ENCODE results near the gene NOM1. TPM values are rescaled to one million over a fixed set of nuclear protein-coding genes. Genes with fewer than 3 reads are reported as not detected.

The NOM1 gene
- total RNA-seq, 1 experiment from 2014 or later = 31.7 TPM

GRCh38 chr7:156954941-156955340 lies 5.4 kb downstream of the NOM1 start:
- peak overlapping the region in 1 of 3 experiments; percentile 64; a peak in 1 of 7 replicates for H3K27ac Mint-ChIP-seq
- H3K23ac ChIP-seq (ENCODE audit: insufficient read length, low read depth, low read length) = no peak overlapping the region
- H3K4me1 Mint-ChIP-seq = peaks cover 20 to 23% of the 10 kb centered on the region in 2 experiments
- H4K20me1 ChIP-seq (ENCODE audit: control insufficient read depth, insufficient read depth, insufficient read length) = no peaks in the 10 kb centered on the region
- H2AK5ac ChIP-seq (ENCODE audit: insufficient read length, low read length) = no peak overlapping the region
- no CpG with 5 or more reads among the region's 2 CpGs for WGBS (ENCODE audit: extremely low coverage, insufficient read length, low lambda C conversion rate)
- H3K4me1 ChIP-seq (ENCODE audit: insufficient read depth, low read length) = 0 out of 2 replicates have a peak, but pooled peaks cover 3% of the 10 kb centered on the region
- H4K91ac ChIP-seq (ENCODE audit: insufficient read length, low read depth, low read length) = no peak overlapping the region
- no peak overlapping the region for H2BK20ac ChIP-seq (ENCODE audit: low read depth, low read length, poor library complexity, severe bottlenecking)
- no peak overlapping the region for H4K8ac ChIP-seq (replicated peaks; ENCODE audit: insufficient read length, low read depth, low read length)
- no peak overlapping the region for H2BK120ac ChIP-seq (ENCODE audit: low read depth, low read length, poor library complexity, severe bottlenecking)
- peaks cover 24% of the 10 kb centered on the region for H3K79me2 ChIP-seq (ENCODE audit: insufficient read depth, low read length)
- no peaks in the 10 kb centered on the region for H3K9me3 ChIP-seq (ENCODE audit: control insufficient read depth, low read depth, low read length)
- TF ChIP-seq CTCF (conservative IDR thresholded peaks at IDR 0.05) = no peak
- H3K9me3 Mint-ChIP-seq = no peaks in the 10 kb centered on the region; a peak in 1 of 5 replicates
- H3T11ph ChIP-seq (ENCODE audit: low read length) = no peak overlapping the region
- H3K56ac ChIP-seq (ENCODE audit: insufficient read length, low read depth, low read length) = no peak overlapping the region
- DNase-seq = no peak
- H3K27me3 Mint-ChIP-seq (ENCODE audit: low read depth) = peaks cover 2% of the 10 kb centered on the region; the same call in 1 of the 2 replicates
- H2BK5ac ChIP-seq (ENCODE audit: insufficient read length, low read length) = no peak overlapping the region
- no peaks in the 10 kb centered on the region for H3K27me3 ChIP-seq (ENCODE audit: insufficient read depth, low read length)
- no peak overlapping the region for H4K5ac ChIP-seq (ENCODE audit: insufficient read length, low read depth, low read length)
- no peak overlapping the region for H3K14ac ChIP-seq (ENCODE audit: insufficient read depth, low read length)
- H3K4ac ChIP-seq (ENCODE audit: low read depth, low read length) = no peak overlapping the region
- no peak overlapping the region for H3K4me2 ChIP-seq (ENCODE audit: insufficient read depth, insufficient read length, low read length)
- H3K79me1 ChIP-seq (ENCODE audit: insufficient read depth, low read depth, low read length, poor library complexity, severe bottlenecking) = peaks cover 10% of the 10 kb centered on the region
- H3K18ac ChIP-seq (ENCODE audit: insufficient read length, low read depth, low read length) = no peak overlapping the region
- H3K9ac ChIP-seq (ENCODE audit: extremely low read depth, insufficient read length, low read length) = no peak overlapping the region
- H2BK12ac ChIP-seq (ENCODE audit: insufficient read length, low read depth, low read length) = no peak overlapping the region
- H2AFZ ChIP-seq (ENCODE audit: low read length) = no peak overlapping the region
- H3K36me3 Mint-ChIP-seq (ENCODE audit: insufficient read depth in 1 of 3, low read depth in 3 of 3) = peaks cover 58 to 71% (median 69%) of the 10 kb centered on the region in 3 experiments
- no peak overlapping the region for H2BK15ac ChIP-seq (ENCODE audit: low read depth, low read length)
- no peak overlapping the region for H3K4me3 Mint-ChIP-seq
- H3K23me2 ChIP-seq (ENCODE audit: insufficient read length, low read depth, low read length, poor library complexity, severe bottlenecking) = peaks cover 15% of the 10 kb centered on the region
- H3K27ac ChIP-seq (ENCODE audit: insufficient read length, low read depth, low read length) = no peak overlapping the region

Data from H9 (cell line).